ENCODE data around the gene ZC3H7A.
"Not testable (repeated sequence)": the region's sequence is repeated elsewhere in the genome, so short reads cannot be mapped to it uniquely, and the experiment has no call there.

ZC3H7A gene

GRCh38 chr16:11797166-11797956, at the start of gene ZC3H7A:
ZC3H7A (minus strand) TSS chr16:11797258; CDS start chr16:11782354, 14,904 bp downstream.
- DNase-seq: peak; percentile 81

GRCh38 chr16:11844499-11844898, 47.4 kb upstream of the ZC3H7A start:
- DNase-seq: no peak

GRCh38 chr16:11843861-11844260, 46.8 kb upstream of the ZC3H7A start:
- no peak for DNase-seq

GRCh38 chr16:11843206-11843605, 46.1 kb upstream of the ZC3H7A start:
- no peak for DNase-seq

- DNase-seq: no peak
These were observed 44.0 kb upstream of the ZC3H7A start for GRCh38 chr16:11841026-11841425.

GRCh38 chr16:11836650-11837244, 39.7 kb upstream of the ZC3H7A start:
- no peak for DNase-seq

- DNase-seq: no peak
These were observed 39.0 kb upstream of the ZC3H7A start for GRCh38 chr16:11835891-11836649.

- DNase-seq: no peak
These were observed 38.3 kb upstream of the ZC3H7A start for GRCh38 chr16:11835309-11835708.

GRCh38 chr16:11833951-11834695, 37.1 kb upstream of the ZC3H7A start:
- DNase-seq: no peak

- DNase-seq: no peak
These were observed 31.6 kb upstream of the ZC3H7A start for GRCh38 chr16:11828696-11829095.

- not testable (repeated sequence) for DNase-seq
These were observed 28.6 kb upstream of the ZC3H7A start for GRCh38 chr16:11825520-11826165.

- no peak for DNase-seq
These were observed 27.3 kb upstream of the ZC3H7A start for GRCh38 chr16:11824362-11824761.

- not testable (repeated sequence) for DNase-seq
These were observed 26.6 kb upstream of the ZC3H7A start for GRCh38 chr16:11823645-11824044.

- DNase-seq: no peak
These were observed 22.7 kb upstream of the ZC3H7A start for GRCh38 chr16:11819798-11820197.

GRCh38 chr16:11818970-11819369, 21.9 kb upstream of the ZC3H7A start:
- not testable (repeated sequence) for DNase-seq

GRCh38 chr16:11816123-11816522, 19.1 kb upstream of the ZC3H7A start:
- DNase-seq: no peak

GRCh38 chr16:11814800-11815199, 17.7 kb upstream of the ZC3H7A start:
- not testable (repeated sequence) for DNase-seq

- no peak for DNase-seq
These were observed 9.7 kb upstream of the ZC3H7A start for GRCh38 chr16:11806721-11807120.

- no peak for DNase-seq
These were observed 8.5 kb upstream of the ZC3H7A start for GRCh38 chr16:11805556-11805955.

- DNase-seq: no peak
These were observed 4.5 kb upstream of the ZC3H7A start for GRCh38 chr16:11801481-11802021.

- DNase-seq: no peak
These were observed 3.3 kb upstream of the ZC3H7A start for GRCh38 chr16:11800382-11800718.
